ENCODE results near the gene ZBTB17.

Gene ZBTB17

DNA sequence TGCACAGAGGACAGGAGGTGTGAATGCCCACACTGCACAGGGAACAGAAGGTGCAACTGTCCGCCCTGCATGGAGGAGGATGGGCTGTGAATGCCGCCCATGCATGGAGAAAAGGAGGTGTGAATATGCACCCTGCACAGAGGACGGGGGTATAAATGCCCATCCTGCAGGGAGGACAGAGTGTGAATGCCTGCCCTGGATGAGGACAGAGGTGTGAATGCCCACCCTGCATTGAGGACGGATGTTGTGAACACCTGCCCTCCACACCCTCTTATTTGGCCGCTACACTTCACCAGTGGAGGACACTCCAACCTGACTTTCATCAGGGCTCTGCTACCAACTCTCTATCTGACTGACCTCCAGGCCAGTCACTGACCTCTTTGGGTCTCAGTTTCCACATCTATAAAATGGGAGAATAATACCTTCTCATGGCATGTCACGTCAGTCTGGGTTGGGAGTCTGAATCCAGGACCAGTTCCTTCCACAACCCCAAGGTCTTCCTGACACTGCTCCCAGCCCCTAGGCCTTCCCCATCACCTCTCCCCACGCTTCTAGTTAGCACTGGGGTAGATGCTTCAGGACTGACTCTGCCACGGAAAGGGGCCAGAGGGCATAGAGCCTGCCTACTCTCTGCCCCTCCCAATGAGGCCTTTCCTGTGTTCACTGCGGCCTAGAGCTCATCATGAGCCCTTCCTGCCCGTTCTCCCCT, 28.4 kb downstream of the ZBTB17 start:
- DNase-seq (ENCODE audit: low read depth), result no peak

GRCh38 chr1:15946571-15947381, 29.1 kb downstream of the ZBTB17 start:
- DNase-seq (ENCODE audit: low read depth), result no peak

DNA sequence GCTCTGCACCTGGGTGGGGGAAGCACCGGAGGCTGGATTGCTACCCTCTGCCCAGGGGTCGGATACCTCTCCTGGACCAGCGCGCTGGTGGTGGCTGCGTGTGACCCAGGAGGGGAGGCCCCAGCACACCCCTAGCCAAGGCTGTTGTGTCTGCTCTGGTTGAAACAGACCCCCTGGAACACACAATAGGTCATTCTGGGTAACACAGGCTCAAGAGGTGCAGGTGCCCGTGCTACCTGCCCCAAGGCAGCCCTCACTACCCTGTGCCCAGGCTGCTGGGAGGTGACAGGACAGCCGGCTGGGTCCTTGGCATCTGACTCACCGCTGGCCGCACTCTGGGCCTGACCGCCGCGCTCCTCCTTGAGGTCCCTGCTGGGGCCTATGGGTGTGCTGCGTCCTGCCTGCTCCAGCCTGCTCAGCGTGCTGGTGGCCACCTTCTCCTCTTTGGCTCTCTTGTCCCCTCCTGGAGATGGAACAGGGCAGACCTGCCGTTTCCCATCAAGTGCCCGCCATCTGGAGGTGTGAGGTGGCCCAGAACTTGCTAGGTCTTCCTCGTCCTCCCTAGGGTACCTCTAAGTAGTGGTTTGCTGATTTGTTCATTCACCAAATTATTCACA, 30.0 kb downstream of the ZBTB17 start:
- no peak for DNase-seq (ENCODE audit: low read depth)

DNA sequence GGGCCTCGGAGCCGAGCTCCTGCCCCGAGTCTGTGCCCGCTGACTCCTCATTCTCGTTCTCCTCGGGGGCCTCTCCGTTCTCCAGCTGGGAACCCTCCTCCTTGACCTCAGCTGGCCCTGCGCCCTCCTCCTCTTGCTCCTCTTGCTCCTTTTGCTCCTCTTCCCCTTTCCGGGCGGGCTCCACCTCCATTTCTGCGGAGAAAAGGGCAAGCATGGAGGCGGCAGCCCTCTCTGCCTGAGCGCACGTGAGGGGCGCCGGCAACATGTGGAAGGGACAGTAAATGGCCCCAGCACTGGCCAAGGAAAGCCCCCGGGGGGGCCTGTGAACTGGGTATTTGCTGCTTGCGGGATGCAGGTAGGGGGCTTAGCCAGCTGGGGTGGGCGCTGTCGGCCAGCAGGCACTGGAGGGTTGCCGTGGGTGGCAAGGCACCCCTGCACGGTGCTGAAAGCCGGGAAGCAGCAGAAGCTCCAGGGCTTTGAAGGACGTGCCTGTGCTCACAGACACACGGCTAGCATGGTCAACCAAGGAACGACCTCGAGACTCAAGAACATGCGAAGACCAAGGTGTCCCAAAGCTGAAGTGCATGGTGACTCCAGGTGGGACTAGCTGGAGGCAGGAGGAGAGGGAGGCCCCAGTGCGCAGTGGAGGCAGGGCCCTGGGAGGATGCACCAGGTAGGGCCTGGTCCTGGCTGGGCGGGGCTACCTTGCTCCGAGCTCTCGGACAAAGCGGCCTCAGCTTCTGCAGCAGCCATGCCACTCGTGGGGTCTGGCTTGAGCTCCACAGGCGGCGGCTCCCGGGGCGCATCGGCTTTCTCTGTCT, 30.7 kb downstream of the ZBTB17 start:
- DNase-seq (ENCODE audit: low read depth), result no peak

DNA sequence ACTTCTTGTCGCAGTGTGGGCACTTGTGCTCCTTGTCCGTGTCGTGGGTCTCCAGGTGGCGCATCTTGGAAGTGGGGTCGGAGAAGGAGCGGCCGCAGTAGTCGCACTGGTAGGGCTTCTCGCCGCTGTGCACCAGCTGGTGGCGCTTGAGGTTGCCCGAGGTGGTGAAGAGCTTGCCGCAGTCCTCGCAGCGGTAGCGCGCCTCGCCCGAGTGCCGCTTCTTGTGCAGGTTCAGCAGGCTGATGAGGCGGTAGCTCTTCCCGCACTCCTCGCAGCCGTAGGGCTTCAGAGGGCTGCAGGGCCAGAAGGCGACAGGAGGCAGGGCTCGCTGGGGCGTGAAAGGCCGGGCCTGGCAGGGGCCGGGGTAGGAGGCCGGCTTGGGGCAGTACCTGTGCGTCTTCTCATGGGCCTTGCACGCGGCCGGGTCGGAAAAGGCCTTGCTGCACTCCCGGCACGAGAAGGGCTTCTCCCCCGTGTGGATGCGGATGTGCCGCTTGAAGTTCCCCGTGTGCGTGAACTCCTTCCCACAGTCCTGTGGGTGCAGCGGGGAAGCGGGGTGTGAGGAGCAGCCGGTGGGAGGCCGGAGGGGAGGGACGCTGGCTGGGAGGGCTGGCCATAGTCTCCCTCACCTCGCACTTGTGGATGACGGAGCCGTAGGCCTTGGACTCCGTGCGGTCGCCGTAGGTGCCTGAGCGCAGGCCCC, 31.4 kb downstream of the ZBTB17 start:
- DNase-seq (ENCODE audit: low read depth), result no peak

DNA sequence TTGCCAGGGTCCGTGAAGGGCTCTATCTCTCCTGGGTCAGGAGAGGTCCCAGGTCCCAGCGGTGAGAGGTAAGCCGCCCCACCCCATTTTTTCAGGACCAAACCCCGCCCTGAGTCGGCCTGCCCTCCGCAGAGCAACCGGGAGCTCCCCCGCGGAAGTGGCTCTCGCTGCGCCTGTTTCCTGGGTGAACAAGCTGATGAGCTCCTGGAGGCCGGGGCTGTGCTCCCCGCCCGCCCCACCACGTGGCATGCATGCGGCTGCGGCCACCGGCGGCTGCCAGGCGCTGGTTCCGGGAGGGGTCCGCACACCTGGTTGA, 32.0 kb downstream of the ZBTB17 start:
- no peak for DNase-seq (ENCODE audit: low read depth)

DNA sequence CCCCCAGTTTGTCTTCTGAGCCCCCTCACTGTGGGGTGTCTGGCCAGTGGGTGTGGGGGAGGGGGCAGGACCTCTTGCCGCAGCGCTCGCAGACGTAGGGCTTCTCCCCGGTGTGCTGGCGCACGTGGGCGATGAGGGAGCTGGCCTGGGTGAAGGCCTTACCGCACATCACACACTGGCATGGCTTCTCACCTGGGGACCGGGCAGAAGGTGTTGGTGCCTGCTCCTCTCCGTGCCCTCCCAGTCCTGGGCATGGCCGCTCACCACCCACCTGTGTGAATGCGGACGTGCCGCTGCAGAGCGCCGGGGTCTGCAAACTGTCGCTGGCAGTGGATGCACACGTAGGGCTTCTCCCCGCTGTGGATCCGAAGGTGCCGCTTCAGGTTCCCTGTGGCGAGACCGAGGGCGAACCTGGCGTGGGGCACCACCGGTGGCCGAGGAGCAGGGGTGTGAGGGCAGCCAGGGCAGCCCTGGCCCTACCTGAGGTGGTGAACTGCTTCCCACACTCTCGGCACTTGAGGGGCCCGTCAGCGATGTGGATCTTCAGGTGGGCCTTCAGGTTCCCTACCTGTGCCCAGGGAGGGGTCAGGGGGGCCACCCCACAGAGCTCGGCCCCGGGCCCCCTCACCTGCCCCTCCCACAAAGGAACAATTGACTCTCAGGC, 32.4 kb downstream of the ZBTB17 start:
- DNase-seq (ENCODE audit: low read depth), result no peak

- DNase-seq (ENCODE audit: low read depth), result no peak
Observed at GRCh38 chr1:15942661-15943327, 33.1 kb downstream of the ZBTB17 start.

DNA sequence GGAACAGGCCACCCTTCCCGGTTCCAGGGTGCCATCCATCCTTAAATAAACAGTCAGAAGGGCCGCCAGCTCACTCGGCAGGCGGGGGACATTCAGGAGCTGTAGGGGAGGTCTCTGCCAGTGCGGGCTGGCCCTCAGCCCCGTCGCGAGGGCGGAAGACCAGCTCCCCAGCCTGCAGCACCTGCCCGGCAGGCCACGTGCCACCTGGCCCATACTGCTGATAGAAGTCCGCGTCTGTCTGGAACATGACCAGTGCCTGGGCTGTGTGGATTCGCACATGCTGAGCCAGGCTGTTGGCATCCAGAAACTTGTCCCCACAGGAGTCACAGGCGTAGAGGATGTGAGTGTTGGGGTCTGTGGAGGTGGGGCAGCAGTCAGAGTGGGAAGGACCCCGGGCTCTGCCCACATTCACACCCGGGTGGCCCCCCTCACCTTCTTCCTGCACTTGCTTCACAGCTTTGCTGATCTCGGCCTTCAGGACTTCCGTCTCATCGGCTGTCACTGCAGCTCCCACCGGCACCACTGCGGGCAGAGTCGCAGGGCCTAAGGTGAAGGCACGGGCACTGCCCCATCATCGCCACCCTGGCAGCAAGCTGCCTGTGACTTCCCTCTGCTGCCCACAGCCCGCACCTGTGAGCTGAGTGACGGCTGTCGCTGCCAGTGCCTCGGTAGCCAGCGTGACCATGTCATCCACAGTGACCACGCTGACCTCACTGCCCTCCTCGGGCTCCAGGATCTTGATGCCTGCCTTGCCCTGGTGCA, 33.8 kb downstream of the ZBTB17 start:
- no peak for DNase-seq (ENCODE audit: low read depth)

DNA sequence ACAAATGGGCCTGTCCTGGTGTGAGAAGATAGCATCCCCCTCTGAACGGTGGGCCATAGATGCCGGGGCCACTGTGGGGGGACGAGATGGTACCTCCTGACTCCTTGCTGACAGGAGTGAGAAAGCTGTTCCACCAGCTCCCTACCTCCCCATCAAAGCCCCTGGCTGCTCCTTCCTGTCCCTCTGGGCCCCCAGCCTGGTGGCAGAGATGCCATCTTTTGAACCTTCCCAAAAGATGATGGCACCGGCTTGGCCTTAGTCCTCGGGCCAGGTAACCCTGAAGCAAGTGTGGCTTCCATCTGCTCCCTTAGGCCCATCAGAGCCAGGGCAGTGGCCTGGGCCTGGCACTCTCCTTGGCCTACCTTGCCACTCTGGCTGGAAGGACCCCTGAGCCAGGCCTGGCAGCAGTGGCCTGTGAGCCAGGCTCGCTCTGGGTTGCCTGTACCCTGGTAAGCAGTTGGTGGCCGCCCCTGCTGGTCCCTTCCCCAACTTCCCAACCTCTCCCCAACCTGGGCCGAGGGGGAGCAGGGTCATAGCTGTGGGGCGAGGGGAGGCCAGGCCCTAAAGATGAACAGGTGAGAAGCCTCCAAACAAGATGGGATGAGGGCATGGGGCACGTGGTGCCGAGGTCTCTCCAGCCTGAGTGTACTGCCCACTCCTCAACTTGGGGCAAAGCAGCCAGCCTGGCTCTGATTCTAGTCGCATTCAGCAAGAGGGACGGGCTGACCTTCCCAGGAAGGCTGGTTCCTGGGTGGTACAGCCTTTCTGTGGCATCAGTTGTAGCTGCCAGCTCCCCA, 34.7 kb downstream of the ZBTB17 start:
- no peak for DNase-seq (ENCODE audit: low read depth)

DNA sequence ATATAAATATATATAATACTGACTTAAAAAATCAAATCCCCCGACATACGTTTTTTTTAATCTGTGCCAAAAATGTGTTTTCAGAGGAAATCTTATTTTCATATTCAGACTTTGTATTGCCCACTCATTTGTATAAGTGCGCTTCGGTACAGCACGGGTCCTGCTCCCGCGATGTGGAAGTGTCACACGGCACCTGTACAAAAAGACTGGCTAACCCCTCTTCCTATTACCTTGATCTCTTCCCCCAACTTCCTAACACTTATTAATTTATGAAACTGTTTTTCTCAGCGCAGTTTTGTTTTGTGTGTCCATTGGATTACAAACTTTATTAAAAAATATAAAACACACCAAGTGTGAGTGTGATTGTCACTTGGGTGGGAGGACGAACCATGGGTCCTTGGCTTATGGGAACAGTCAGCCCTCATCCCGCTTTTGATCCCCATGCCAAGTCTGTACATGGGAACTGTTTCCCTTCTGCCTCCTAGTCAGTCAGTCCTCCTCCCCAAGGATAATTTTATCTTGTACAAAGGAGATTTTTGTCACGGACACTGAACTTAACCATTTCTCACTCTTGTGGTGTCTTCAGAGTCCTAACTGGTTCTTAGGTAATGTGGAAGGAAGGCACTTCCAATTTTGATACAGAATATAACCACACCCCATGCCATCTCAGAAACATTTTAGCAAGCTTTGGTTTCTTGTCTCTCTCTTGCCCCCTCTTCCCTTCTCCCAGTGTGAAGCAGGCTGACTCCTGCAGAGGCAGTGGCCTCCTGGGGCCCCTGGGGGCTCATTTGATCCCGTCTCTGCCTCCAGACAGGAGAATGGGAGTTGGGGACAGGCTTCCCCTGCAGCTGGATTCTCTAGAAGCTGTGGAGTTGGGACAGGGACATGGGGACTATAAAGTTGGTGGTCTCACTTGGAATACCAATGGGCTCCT, 35.5 kb downstream of the ZBTB17 start:
- DNase-seq (ENCODE audit: low read depth), result no peak

DNA sequence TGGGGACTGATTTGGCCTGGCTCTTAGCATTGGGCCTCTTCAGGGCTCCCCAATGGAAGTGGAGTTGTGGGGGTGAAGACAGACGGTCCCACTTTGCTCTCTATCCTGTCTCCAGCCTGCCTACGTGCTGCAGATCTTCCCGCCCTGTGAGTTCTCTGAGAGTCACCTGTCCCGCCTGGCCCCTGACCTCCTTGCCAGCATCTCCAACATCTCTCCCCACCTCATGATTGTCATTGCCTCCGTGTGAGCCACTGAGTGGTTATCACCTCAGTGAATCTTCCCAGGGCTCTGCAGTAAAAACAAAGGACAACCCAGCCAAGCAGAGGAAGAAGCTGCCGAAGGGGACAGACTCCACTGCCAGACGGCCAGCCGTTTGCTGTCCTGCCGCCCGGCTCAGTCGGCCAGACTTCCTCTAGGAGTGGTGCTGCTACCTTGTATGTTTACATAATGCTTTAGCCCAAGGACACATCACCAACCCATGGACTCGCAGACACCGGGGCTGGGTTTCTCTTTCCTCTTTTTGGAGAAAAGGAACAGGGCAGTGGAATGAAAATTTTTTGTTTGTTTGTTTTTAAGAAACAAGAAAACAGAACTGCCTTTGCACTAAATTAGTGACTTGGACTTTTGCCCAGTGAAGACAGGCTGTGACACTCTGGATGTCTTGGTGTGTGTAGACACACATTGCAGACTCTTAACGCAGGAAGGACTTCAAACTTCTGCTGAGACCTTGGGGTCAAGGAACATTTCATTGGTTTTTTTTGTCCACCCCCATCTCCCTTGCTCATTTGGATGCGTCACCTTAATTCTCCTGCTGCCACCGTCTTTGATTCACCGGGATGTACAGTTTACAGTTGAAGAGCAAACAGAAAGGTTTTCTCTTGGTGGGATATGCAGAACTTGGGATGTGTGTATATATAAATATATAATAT, 36.5 kb downstream of the ZBTB17 start:
- no peak for DNase-seq (ENCODE audit: low read depth)

- DNase-seq (ENCODE audit: low read depth), result no peak
Observed at GRCh38 chr1:15938628-15939161, 37.2 kb downstream of the ZBTB17 start.

DNA sequence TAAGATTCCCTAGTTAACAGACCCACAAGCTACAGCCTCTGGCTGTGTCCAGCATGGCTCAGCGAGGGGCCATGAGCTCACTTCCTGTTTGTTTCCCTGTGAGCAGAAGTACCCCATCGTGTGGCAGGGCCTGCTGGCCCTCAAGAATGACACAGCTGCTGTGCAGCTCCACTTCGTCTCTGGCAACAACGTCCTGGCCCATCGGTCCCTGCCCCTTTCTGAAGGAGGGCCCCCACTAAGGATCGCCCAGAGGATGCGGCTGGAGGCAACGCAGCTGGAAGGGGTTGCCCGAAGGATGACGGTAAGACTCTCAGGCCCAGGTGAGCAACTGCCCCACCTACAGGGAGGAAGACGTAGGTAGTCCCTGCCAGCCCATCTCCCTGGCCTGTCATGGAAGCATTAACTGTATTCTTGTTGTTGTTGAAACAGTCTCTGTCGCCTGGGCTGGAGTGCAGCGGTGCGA, 38.2 kb downstream of the ZBTB17 start:
- DNase-seq (ENCODE audit: low read depth), result no peak

DNA sequence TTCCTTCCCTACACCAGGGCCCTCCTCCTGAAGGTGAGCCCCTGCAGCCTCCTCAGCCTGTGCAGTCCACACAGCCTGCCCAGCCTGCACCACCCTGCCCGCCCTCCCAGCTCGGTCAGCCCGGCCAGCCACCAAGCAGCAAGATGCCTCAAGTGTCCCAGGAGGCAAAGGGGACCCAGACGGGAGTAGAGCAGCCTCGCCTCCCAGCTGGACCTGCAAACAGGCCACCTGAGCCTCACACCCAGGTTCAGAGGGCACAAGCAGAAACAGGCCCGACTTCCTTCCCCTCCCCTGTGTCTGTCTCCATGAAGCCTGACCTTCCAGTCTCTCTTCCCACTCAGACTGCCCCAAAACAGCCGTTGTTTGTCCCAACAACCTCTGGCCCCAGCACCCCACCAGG, 38.8 kb downstream of the ZBTB17 start:
- no peak for DNase-seq (ENCODE audit: low read depth)

DNA sequence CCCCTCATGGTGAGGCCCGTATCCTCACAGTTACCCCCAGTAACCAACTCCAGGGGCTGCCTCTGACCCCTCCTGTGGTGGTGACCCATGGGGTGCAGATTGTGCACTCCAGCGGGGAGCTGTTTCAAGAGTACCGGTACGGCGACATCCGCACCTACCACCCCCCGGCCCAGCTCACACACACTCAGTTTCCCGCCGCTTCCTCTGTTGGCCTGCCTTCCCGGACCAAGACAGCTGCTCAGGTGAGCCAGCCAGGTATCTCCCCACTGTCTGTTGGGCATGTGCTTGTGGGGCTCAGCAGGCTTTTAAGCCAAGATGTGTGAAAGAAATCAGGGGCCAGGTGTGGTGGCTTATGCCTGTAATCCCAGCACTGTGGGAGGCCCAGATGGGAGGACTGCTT, 39.9 kb downstream of the ZBTB17 start:
- DNase-seq (ENCODE audit: low read depth), result no peak
